ENCODE results near the gene CCT7.

The CCT7 gene

DNA sequence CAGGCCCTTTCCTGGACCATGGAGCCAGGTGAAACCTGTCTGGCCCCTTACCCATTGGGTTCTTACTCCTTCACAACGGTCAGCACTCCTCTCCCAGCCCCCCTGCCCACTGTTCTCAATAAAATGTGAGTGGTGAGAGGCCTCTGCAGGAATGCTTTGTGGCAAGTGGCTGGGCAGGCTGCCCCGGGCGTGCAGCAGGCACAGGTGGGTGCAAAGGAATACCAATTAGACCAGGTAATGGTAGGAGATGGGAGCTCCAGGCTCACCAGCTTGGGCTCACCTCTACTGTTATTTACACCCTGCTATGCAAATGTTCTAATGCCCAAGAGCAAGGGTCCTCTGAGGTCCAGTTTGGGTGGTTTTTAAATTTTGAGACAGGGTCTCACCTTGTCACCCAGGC is 7.0 kb upstream of the CCT7 start:
- DNase-seq = no peak

DNA sequence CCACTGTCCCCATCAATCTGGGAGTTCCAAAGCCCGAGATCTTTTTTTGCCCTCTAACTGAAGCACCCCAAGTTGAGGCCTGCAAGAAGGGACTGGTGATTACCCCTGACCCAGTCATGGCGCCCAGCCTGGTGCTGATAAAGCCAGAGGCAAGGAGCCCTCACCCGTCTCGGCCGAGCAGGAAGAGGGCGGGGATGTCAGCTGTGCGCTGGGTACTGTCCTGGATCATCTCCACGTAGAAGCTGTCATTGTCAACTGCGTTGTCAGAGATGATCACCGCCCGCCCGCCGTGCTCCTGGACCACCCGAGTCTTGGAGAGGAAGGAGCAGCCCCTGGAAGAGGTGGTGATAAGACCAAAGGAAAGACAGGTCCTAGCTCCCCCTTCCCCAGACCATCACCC is 5.5 kb upstream of the CCT7 start:
- DNase-seq = no peak

DNA sequence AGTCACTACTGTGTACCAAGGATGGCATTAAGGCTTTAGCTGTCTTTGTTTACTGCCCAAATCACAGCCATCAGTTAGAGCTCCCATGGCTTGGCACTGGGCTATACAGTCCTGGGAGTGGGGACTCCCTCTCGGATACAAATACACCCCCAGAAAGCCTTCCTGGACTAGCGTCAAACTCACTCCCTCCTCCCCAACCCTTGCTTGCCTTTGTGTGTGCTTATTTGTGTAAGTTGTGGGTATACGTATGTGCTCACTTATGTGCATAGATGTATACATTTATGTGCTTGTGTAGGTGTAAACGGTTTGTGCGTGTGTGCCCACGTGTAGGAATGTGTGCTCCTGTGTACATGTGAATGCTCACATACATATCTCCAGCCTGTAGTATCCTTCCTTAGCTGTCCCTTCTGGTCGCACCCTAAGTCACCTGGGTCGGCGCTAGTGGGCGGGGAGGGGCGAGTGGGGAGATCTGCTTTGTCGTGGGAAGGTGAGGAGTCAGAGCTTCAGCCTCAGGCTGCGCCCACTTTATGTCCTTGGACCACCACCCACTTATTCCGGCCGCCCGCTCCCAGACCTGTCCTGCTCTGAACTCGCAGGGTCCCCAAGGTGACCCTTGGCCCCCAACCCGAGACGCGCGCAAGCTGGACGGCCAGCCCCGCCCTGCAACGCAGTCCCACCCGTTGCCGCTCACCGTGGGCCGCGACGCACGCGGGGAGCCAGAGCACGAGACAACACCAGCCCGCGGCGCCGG is 1.5 kb upstream of the CCT7 start:
- no peak for DNase-seq

DNA sequence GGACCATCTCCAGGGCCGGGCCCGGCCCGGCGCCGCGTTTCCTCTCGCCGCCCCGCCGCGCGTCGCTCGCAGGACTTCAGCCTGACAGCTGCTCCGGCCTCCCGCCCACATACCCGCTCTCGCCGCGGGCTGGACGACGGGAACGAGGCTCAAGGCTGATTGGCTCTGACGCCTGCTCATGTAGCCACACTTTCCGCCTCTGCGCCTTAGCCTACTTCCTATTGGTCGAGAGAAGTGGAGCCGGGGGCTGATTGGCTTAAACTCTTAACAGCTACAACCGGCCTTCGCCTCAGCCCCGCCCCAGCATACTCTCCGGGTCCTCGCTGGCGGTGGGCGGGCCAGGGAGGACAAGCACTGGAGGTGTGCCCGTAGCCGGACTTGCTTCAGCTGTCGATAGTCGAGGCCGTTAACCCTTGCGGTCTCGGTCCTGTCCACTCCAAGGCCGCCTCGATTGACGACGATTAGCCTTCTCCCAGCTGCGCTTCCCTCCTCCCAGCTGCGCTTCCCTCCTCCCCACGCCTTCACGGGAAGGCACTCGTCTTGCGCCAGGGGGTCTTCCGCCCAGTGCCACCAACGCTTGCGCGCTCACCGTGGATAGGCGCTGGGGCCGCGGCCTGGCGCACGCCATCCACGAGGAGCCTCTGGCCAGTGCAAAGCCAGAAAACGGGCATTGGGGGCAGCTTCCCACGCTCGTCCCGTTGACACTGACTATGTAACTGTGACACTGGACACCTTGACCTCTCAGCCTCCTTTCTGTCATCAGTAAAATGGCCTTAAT is 765 bp upstream of the CCT7 start, which contains the start of gene PRADC1:
Gene PRADC1 (minus strand): TSS at position 86 of the 778 bp plus-strand sequence. CDS start 79 bp downstream, at position 7.
- DNase-seq = peak; percentile 98

DNA sequence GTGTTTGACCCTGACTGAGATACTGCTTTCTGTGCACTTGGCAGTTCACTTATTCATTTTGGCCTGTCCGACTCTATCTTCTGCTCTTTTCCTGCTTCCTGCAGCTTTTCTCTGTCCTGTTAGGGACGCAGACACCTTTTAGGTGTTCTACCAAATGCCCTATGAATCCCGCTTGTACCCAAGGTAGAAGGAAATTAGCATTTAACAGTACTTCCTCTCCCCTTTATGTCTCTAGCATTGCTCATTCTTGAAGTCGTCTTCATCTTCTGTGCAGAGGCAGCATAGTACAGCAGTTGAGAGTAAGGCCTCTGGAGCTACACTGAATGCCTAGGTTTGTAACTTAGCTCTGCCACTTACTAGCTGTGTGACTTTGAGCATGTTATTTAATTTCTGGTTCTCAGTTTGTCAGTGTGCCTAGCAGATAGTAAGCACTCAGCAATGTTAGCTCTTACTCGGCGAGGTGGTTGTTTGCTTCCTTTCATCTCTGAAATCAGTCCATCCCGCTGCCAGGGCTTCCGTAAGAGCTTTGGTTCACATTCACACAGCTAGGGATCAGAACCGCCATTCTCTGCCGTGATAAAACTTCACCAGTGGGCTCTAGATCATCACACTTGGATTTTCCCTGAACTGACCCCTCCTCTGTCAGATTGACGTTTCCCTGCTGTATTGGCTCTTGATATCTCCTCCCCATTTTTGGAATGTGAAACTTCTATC is 1.4 kb downstream of the CCT7 start:
- peak; percentile 63 for DNase-seq

DNA sequence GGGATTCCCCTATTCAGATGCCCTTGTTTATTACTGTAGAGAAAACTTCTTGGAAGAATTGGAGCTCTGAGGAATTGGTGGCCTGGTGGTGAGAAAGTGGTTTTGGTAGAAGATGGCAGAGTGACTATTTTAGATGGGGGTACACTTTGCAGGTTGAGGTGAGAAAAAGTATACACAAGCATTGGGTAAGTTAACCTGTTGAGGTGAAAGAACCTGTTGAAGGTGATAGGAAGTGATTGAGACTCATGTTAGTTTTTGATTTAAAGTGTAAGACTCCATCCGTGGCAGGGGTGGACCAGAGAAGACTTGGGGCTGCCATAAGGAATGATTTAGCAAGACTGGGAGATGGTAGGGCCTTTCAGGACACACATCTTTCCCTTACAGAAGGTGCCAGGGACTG is 3.1 kb downstream of the CCT7 start:
- DNase-seq = no peak

DNA sequence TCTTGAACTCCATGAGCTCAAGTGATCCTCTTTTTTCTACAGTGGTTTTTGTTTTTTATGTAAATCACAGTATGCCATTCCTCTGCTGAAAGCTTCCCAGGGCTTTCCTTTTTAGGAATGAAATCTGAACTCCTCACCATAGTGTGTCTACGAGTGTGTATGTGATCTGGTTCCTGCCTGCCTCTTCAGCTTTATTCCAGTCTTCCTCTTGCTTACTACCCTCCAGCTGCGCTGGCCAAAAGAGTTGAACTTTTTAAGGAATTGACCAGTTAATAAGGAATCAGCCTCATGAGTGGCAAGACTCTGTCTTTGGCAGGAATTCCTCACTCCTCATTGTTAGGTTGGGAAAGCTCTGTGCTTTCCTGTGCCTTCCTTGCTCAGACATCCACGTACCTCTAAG is 4.0 kb downstream of the CCT7 start:
- DNase-seq = no peak

DNA sequence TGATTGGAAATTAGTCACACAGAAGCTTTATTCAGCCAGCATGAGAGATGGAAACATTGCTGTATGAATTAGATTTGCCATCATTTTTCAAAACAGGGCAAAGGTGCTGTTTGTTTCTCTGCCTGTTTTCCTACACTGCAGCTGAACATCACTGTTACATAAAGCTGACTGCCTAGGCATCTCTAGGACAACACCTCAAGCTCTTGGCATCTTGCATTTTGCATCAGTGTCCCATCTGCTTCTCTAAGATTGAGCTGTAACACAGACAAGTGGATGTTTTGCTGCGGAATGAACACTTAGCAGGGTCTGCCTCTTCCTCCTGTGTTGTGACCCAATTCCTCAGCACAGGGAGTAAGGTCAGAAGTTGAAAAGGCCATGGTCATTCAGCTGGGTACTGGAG is 4.9 kb downstream of the CCT7 start:
- no peak for DNase-seq

DNA sequence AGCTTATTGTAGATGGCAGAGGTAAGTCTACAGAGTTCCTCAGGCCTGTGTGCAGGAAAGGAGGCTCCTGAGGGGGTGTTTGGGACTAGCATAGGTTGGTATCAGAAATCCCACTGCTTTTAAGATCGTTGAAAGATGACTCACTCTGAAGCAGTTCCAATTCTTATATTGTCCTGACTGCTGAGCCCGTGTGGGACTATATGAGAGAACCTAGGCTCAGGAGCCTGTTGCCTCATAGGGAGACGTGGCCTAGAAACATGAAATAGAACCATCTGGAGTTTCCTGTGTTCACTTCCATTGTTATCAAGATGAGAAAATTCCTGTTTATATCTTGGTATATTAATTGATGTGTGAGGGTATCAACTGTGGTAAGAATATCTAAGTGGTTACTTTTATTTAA is 5.7 kb downstream of the CCT7 start:
- no peak for DNase-seq

DNA sequence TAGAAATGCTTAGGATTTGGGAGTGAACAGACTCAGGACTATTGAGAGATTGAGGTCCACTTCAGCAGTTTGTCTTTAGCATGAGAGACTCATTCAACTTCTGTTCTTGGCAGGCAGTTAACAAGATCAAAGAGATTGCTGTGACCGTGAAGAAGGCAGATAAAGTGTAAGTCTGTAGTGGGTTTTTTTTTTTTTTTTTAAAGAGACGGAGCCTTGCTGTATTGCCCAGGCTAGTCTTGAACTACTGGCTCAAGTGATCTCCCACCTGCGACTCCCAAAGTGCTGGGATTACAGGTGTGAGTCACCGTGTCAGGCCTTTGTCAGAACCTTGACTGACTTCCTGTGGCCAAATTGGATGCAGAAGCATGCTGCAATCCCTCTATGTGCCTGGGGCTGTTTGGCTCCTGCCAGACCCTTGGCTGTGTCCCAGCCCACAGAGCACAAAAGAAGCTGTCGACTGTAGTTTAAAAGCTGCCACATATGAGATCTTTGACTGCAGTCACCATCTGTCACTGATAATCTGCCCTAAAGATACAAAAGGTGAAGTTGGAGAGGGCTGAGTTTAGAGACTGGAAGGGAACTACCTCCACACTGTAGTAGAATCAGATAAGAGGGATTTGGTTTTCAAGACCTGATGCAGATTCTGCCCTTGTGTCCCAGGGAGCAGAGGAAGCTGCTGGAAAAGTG is 9.9 kb downstream of the CCT7 start:
- peak; percentile 30 for DNase-seq

DNA sequence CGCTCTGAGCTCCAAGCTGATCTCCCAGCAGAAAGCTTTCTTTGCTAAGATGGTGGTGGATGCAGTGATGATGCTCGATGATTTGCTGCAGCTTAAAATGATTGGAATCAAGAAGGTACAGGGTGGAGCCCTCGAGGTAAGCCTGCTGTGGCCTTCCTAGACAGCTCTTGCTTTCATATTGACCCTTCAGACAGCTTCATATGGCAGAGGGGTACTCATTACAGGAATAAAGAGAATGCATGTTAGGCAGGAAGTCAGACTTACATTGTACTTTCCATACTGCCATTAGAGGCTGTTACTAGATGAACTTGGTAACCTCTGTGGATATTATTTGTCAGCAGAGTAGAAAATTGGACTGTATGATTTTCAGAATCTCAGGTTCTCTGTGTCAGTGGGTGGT is 10.5 kb downstream of the CCT7 start:
- no peak for DNase-seq

DNA sequence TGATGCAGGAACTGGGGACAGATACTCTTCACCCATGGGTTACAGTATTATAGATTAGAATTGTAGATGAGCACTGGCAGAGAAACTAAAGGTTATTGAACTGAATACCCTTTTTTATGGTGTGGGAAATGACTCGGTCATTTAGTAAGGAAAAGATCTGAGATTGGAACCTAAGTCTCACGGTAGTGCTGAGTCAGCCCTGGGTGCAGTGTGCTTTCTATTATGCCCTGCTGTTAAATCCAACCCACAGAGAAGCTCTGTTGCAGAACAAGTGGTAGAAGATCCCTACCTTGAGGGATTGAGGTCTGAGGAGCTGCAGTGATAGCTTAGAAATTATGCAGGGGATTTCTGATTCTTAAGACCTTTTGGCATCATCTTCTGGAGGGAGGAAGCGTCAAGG is 12.7 kb downstream of the CCT7 start:
- DNase-seq = no peak

DNA sequence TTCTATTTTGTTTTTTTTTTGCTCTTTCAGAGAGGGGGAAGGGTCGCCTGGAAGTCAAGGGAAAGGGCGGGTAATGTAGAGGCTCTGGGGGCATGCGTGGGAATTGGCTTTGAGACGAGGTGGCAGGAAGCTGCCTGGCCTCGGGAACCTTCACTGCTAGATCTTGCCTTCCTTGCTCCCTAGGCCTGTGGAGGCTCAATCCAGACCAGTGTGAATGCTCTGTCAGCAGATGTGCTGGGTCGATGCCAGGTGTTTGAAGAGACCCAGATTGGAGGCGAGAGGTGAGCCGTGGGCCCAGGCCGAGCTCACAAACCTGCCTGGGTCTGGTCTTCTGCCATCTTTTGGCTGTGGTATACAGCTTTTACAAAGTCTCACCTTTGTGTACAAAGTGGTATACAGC is 15.5 kb downstream of the CCT7 start:
- peak; percentile 39 for DNase-seq

DNA sequence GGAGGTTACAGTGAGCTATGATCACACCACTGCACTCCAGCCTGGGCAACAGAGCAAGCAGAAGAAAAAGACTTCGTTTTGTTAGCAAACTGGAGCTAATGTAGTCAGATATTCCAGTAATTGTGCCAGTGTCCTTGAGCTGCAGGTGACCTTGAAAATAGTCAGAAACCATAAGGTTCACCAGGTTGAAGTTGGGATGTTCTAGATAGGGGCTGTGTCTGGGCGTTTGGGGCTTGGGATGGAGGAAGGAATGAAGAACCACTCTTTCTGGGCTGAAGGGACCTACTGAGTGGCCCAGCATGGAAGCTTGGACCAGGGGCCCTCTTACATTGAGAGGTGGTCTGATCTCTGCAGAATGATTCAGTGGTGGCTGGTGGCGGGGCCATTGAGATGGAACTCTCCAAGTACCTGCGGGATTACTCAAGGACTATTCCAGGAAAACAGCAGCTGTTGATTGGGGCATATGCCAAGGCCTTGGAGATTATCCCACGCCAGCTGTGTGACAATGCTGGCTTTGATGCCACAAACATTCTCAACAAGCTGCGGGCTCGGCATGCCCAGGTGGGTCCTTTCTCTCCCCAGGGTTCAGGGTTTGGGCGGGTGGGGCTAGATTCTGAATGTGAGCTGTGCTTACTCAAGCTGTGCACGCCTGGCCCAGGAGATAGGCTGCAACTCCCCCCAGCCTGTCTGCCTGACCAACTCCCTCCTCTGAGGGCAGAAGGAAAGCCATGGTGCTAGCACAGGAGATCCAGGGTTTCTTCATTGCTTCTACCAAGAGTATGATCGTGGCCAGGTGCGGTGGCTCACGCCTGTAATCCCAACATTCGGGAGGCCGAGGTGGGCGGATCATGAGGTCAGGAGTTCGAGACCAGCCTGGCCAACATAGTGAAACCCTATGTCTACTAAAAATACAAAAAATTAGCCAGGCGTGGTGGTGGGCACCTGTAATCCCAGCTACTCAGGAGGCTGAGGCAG is 17.1 kb downstream of the CCT7 start:
- peak; percentile 36 for DNase-seq

DNA sequence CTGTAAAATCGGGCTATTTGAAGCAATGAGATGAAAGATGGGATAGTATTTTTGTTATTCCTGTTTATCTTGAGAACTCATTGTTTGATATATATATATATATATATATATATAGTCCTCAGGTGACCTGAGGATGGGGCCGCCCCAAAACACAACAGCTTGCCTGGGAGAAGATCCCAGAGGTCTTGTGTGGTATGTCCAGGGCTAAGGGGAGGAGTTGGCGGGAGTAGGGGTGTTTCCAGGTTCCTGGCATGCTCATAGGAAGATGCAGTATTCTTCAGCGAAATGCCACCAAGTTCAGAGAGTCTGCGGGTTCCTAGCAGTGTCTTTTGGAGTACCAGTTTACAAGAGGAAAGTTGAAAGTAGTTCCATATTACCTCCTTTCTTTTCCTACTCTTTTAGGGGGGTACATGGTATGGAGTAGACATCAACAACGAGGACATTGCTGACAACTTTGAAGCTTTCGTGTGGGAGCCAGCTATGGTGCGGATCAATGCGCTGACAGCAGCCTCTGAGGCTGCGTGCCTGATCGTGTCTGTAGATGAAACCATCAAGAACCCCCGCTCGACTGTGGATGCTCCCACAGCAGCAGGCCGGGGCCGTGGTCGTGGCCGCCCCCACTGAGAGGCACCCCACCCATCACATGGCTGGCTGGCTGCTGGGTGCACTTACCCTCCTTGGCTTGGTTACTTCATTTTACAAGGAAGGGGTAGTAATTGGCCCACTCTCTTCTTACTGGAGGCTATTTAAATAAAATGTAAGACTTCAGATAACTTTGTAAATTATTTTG is 18.3 kb downstream of the CCT7 start:
- DNase-seq = peak; percentile 56

DNA sequence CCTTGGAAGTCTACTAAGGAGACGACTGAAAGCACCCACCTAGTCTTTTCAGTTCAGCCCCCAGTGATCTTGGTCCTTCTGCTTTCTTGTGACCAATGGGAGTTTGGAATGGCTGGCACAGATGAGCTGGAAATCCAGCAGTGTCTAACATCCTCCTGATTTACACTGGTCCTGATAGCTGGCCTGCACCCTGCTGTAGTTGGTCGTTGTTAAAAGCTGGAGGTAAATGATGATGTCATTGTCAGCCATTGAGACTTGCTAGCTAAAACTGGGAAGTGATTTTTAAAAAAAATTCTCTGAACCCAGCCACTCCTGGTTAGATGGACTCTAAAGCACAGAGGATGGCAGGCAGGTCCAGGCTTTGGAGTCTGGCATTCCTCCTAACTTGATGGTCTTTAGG is 19.3 kb downstream of the CCT7 start:
- DNase-seq = no peak

DNA sequence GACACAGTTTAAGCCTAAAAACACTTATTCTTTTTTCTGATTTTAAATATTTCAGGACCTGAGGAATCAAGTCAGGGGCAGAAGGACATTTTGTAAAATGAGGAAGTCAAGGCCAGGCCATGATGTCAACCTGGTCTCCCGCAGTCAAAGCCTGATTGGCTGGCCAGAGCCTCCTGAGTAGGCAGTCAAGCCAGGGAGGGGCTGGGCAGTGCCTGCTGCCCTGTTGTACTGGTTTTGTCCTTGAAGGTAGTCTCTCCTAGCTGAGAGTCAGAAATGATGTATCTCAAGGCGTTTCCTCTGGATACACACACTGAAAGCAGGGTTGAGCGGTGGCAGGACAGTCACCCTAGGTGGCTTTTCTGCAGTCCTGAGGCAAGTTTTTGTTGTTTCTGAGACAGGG is 19.8 kb downstream of the CCT7 start:
- no peak for DNase-seq

DNA sequence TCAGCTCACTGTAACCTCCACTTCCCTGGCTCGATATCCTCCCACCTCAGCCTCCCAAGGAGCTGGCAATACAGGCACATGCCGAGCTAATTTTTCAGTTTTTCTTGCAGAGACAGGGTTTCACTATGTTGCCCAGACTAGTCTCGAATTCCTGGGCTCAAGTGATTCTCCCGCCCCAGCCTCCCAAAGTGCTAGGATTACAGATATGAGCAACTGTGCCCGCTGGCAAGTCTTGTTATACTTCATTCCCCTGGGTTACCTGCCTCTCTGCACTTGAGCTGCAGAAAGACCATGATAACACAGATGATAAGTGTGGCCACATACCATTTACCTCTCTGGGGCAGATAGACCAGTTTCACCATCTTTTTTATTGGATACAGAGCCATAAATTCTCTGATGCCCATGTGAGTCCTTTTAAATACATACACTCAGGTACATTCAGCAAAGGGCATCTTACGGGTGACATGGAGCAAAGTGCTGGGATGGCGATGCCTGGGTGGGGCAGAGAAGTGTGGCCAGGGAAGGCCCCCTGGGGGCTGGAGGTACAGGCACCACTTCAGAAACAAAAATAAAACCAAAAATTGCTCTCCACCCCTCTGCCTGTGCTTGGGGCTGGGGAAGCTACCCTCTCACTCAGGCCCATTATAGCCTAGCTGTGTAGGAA is 20.4 kb downstream of the CCT7 start:
- DNase-seq = no peak

DNA sequence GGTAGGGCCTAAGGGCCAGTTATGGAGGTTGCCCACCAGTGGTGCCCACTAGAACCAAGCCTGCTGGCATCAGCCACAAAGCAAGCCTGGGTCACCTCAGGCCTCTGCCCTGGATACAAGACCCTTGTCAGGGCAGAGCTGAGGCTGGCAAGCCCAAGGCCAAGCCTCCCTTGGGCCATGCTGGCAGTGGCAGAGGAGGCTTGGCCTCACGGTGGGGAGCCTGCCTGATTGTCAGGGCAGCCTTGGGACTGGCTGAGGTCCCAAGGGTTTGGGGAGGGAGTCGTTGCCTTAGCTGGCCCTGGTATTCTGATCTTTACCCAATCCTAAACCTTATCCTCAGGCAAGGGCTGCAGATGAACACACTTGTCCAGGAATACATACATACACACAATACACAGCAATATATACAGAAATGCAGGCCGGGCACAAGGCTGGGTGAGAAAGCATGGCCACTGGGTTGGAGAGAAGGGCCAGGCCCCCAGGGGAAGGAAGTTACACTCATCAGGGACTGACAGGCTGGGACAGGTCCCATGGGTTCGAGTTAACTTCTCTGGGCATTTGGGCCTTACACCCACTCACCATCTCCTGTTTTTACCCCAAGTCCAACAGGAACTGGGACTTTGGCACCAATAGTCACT is 21.0 kb downstream of the CCT7 start:
- DNase-seq = no peak
